NCI-H187 treated with DMSO at 0.1 percent for 48 hours (cell line): Measurements from ENCODE around the gene TMEM108.

Experiments used
- DNase-seq: peaks from one replicate; lab custom pipeline; 2025; lab: John Stamatoyannopoulos, UW

Gene TMEM108

GRCh38 chr3:133167340-133168024 is 129.3 kb downstream of the TMEM108 start:
- DNase-seq, result no peak

- DNase-seq, result no peak
Observed at GRCh38 chr3:133168025-133168401, 129.8 kb downstream of the TMEM108 start.

GRCh38 chr3:133169331-133170068 is 131.3 kb downstream of the TMEM108 start:
- DNase-seq, result no peak

GRCh38 chr3:133171831-133172230 is 133.6 kb downstream of the TMEM108 start:
- DNase-seq, result no peak

GRCh38 chr3:133181392-133182150 is 143.4 kb downstream of the TMEM108 start:
- no peak for DNase-seq

- no peak for DNase-seq
Observed at GRCh38 chr3:133187870-133188379, 149.7 kb downstream of the TMEM108 start.

GRCh38 chr3:133188996-133189395 is 150.8 kb downstream of the TMEM108 start:
- DNase-seq, result no peak

- no peak for DNase-seq
Observed at GRCh38 chr3:133189893-133190292, 151.7 kb downstream of the TMEM108 start.

GRCh38 chr3:133191818-133192217 is 153.6 kb downstream of the TMEM108 start:
- no peak for DNase-seq

- DNase-seq, result no peak
Observed at GRCh38 chr3:133192363-133192945, 154.3 kb downstream of the TMEM108 start.

GRCh38 chr3:133192967-133193366 is 154.8 kb downstream of the TMEM108 start:
- DNase-seq, result no peak

GRCh38 chr3:133196527-133196926 is 158.3 kb downstream of the TMEM108 start:
- DNase-seq, result no peak

GRCh38 chr3:133197619-133198018 is 159.4 kb downstream of the TMEM108 start:
- no peak for DNase-seq

GRCh38 chr3:133206921-133207320 is 168.7 kb downstream of the TMEM108 start:
- DNase-seq, result no peak

GRCh38 chr3:133208184-133208583 is 170.0 kb downstream of the TMEM108 start:
- DNase-seq, result no peak

GRCh38 chr3:133209871-133210550 is 171.8 kb downstream of the TMEM108 start:
- no peak for DNase-seq

GRCh38 chr3:133210656-133211055 is 172.5 kb downstream of the TMEM108 start:
- DNase-seq, result no peak

GRCh38 chr3:133211449-133211848 is 173.3 kb downstream of the TMEM108 start:
- DNase-seq, result no peak

GRCh38 chr3:133211856-133212255 is 173.7 kb downstream of the TMEM108 start:
- no peak for DNase-seq

GRCh38 chr3:133213937-133214336 is 175.7 kb downstream of the TMEM108 start:
- DNase-seq, result no peak

GRCh38 chr3:133227813-133228212 is 189.6 kb downstream of the TMEM108 start:
- DNase-seq, result no peak

GRCh38 chr3:133230195-133230594 is 192.0 kb downstream of the TMEM108 start:
- DNase-seq, result peak; percentile 33
